H1 (cell line): ENCODE results near the gene NUP107. TPM values are rescaled to one million over a fixed set of nuclear protein-coding genes. Genes with fewer than 3 reads are reported as not detected.

ENCODE experiments used
- ATF2 ChIP-seq: IDR thresholded peaks from 2 replicates; pipeline ENCODE4 v1.6.1; 2012; ENCODE audit warnings: low read length, inconsistent platforms
- JUND ChIP-seq: IDR thresholded peaks from 2 replicates; pipeline ENCODE4 v1.6.1; 2011; ENCODE audit warnings: mild to moderate bottlenecking, improper control_type of control experiment, low read length
- RFX5 ChIP-seq: IDR thresholded peaks from 2 replicates; pipeline ENCODE4 v1.6.1; 2011; ENCODE audit warnings: low read depth, low read length, improper control_type of control experiment, borderline replicate concordance
- SP2 ChIP-seq: IDR thresholded peaks from 2 replicates; pipeline ENCODE4 v1.6.1; 2012; ENCODE audit warnings: mild to moderate bottlenecking, low read length, inconsistent platforms
- SUZ12 ChIP-seq: fragments of 200-600 bp; sonication (generic); IDR thresholded peaks from 2 replicates; pipeline ENCODE4 v1.6.1; 2012; ENCODE audit warnings: mild to moderate bottlenecking, inconsistent platforms, low read length, moderate library complexity, mixed read lengths
- polyA plus RNA-seq, 7 experiments: library from polyadenylated mRNA; depleted of rRNA in 3 of 7; stranded (reverse) in 5 of 7; unstranded in 2 of 7; fragments of >200 nt in 5 of 7; fragments of 200-250 nt in 2 of 7; gene quantifications; 1 replicate in 5 of 7; 2 replicates in 1 of 7; 4 replicates in 1 of 7; pipeline versions ENCODE4 v1.2.1 to v1.2.3, GENCODE V29; 2011 to 2013; ENCODE audit warnings: missing spikeins in 2 of 7, mixed read lengths in 2 of 7
- total RNA-seq: library from RNA; stranded (reverse); fragmentation: NEBNext Ultra II Directional; extraction: Animal tissue kit (Norgen Biotek cat#: 25700); gene quantifications from 2 replicates; pipeline ENCODE4 v1.2.1, GENCODE V29; 2021

Gene NUP107
- total and polyA plus RNA-seq, 2 of the 8 experiments (the other 6 are each of a cell fraction or from before 2014, with no cell fraction given): 46.1 to 141 TPM

- no peak for TF ChIP-seq ATF2
- no peak for TF ChIP-seq SP2
- no peak for TF ChIP-seq JUND
- TF ChIP-seq RFX5: no peak
- TF ChIP-seq SUZ12: no peak
Observed at GRCh38 chr12:68790952-68791234, 104.1 kb downstream of the NUP107 start (continued).
